GM19324 (cell line): Measurements from ENCODE around the gene STK39.
"Not testable (repeated sequence)": the region's sequence is repeated elsewhere in the genome, so short reads cannot be mapped to it uniquely, and the experiment has no call there.

Source experiments
- ATAC-seq: cut with Tn5 transposase; IDR thresholded peaks from one replicate; pipeline ENCODE4 v1.9.1; 2021; ENCODE audit warnings: mild to moderate bottlenecking, moderate library complexity; ENCODE audit not compliant: unreplicated experiment, low FRiP score

Gene STK39

GRCh38 chr2:168247341-168248261 is at the start of gene STK39:
TSS of gene STK39 (minus strand) at chr2:168247595. CDS start at chr2:168247435, 160 bp downstream.
- ATAC-seq = peak; percentile 81

- no peak for ATAC-seq
These were observed 47.7 kb upstream of the STK39 start for GRCh38 chr2:168295051-168295450.

GRCh38 chr2:168294409-168294808 is 47.0 kb upstream of the STK39 start:
- ATAC-seq = no peak

- ATAC-seq = no peak
These were observed 46.4 kb upstream of the STK39 start for GRCh38 chr2:168293766-168294165.

GRCh38 chr2:168290391-168290790 is 43.0 kb upstream of the STK39 start:
- no peak for ATAC-seq

- ATAC-seq = no peak
These were observed 42.5 kb upstream of the STK39 start for GRCh38 chr2:168289880-168290279.

- ATAC-seq = no peak
These were observed 39.1 kb upstream of the STK39 start for GRCh38 chr2:168286535-168286934.

- ATAC-seq = no peak
These were observed 31.1 kb upstream of the STK39 start for GRCh38 chr2:168278424-168278888.

- no peak for ATAC-seq
These were observed 29.9 kb upstream of the STK39 start for GRCh38 chr2:168277276-168277675.

- no peak for ATAC-seq
These were observed 24.8 kb upstream of the STK39 start for GRCh38 chr2:168272225-168272624.

- ATAC-seq = not testable (repeated sequence)
These were observed 15.5 kb upstream of the STK39 start for GRCh38 chr2:168262926-168263325.

- ATAC-seq = no peak
These were observed 9.1 kb upstream of the STK39 start for GRCh38 chr2:168256448-168256847.

- no peak for ATAC-seq
These were observed 8.5 kb upstream of the STK39 start for GRCh38 chr2:168255866-168256265.

GRCh38 chr2:168255103-168255502 is 7.7 kb upstream of the STK39 start:
- ATAC-seq = no peak

GRCh38 chr2:168254158-168254935 is 7.0 kb upstream of the STK39 start:
- no peak for ATAC-seq

GRCh38 chr2:168253379-168253778 is 6.0 kb upstream of the STK39 start:
- no peak for ATAC-seq

GRCh38 chr2:168252976-168253375 is 5.6 kb upstream of the STK39 start:
- ATAC-seq = no peak

GRCh38 chr2:168246483-168247340 is 683 bp downstream of the STK39 start:
- peak; percentile 58 for ATAC-seq

- no peak for ATAC-seq
These were observed 1.3 kb downstream of the STK39 start for GRCh38 chr2:168246072-168246482.

GRCh38 chr2:168245074-168245825 is 2.1 kb downstream of the STK39 start:
- ATAC-seq = no peak
